ENCODE measurements around the gene PARD3. TPM values are rescaled to one million over a fixed set of nuclear protein-coding genes. Genes with fewer than 3 reads are reported as not detected.
"Not testable (repeated sequence)": the region's sequence is repeated elsewhere in the genome, so short reads cannot be mapped to it uniquely, and the experiment has no call there.

The PARD3 gene
- total RNA-seq, 1 experiment from 2014 or later: 44.2 TPM

DNA sequence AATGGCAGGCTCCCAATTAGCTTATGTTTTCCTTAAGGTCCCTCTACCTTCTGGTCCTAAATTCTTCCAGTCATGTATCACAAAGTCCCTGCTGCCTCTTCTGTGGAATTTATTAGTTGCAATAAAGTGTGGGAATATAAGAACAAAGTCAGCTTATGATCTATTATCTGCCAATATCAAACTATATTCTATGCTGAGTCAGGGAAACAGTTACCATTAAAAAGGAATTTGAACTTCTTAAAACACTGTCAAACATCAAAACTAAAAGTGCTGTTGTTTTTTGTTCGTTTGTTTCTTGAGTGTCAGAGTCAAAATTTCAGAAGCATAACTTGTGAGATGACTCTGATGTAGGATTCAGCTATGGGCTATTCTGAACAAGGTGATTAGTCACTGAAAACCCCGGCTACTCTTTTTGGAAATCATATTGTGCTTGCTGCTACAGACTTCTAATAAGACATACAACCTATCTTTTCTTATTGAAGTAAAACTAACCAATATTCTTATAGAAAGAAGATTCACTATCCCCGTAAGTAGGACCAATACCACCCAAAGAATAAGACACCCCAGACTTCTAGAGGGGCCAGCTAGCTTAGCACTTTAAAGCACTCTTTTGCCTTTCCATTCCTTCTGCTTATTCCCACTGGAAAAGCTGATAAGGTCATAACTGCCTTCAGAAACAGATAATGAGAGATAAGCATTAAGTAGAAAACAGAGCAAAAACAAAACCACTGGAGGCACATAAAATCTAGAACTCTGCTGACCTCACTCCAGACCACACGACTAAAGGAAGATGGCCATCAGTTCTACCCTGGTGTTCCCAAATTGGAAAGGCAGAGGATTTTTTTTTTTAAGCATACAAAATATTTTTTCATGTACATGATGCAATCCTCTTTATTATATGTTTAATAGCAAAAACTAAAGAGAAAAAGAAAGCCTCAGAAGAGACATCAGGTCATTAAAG is 370.6 kb downstream of the PARD3 start:
- in situ Hi-C loops (cut with HindIII; ENCODE audit: low pct_unique_long_range_greater_than_20kb, low sequenced_read_pairs): no loop called here
- DNase-seq (ENCODE audit: low read depth, low spot score): no peak

DNA sequence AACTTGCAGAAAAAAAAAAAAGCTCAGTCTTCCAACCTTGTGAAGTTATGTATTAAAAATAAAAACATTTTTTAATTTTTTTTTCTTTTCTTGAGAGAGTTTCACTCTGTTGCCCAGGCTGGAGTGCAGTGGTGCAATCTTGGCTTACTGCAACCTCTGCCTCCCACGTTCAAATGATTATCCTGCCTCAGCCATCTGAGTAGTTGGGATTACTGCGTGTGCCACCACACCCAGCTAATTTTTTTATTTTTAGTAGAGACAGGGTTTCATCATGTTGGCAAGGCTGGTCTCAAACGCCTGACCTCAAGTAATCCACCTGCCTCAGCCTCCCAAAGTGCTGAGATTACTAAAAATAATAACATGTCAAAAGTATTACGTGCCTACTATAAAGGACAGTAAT is 375.7 kb downstream of the PARD3 start:
- DNase-seq (ENCODE audit: low read depth, low spot score); in situ Hi-C loops (cut with HindIII; ENCODE audit: low pct_unique_long_range_greater_than_20kb, low sequenced_read_pairs): not testable (repeated sequence)

DNA sequence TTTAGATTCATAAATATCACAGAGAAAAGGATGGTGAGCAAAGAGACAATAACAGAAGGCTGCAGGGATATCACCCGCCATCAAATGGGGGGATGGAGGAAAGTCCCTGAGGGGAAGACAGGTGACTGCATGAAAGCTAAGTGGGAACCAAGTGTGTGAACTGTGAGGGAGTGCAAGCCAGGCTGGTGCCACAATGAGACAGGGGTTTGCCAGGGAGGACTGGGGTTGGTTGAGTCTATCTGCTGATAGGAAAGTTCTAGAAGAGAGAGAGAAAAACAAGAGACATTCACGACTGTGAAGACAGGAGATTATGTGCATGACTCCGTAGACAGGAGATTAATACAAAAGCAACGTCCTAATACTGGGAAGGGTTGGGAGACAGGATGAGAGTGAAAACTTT is 376.4 kb downstream of the PARD3 start:
- no peak for DNase-seq (ENCODE audit: low read depth, low spot score)

DNA sequence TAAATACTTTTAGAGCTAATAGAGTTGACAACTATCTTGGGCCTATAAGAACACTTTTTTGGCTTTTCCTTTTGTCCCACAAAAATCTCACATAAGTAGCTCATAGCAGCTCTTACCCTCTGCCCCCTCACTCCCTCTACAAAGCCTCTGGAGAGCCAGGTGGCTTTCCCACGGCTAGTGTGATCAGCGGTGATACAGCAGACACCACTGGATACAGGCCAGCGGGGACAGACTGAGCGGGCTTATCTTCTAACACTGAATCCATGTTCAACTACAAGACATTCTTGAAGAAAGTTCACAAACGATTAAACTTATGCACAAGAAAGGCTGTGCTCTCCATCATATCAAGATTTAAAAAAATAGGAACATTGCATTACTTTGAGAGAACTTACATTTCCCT is 377.2 kb downstream of the PARD3 start:
- DNase-seq (ENCODE audit: low read depth, low spot score): no peak
- in situ Hi-C loops (cut with HindIII; ENCODE audit: low pct_unique_long_range_greater_than_20kb, low sequenced_read_pairs): no loop called here

More for the DNA sequence above, 376.4 kb downstream of the PARD3 start:
- in situ Hi-C loops (cut with HindIII; ENCODE audit: low pct_unique_long_range_greater_than_20kb, low sequenced_read_pairs): no loop called here

DNA sequence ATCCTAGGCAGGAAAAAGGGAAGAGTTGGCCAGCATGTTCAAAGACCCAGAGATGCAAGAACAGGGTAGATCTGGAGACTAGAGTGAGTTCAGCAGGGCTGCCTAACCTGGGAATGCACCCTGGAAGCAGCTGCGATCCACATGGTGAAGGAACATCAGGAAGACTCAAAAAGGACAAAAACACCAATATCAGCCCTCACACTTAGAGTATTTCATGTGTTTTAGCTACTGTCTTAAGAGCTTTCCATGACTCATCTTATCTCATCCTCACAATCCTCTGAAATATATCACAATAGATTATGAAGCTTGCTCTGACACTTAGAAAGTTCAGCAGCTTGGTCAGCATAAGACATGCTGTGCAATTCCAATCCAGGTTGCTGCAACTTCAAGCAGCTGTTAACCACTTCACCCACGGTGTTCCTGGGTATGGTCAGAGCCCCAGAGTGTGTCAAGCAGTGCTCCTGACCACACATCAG is 380.9 kb downstream of the PARD3 start:
- in situ Hi-C loops (cut with HindIII; ENCODE audit: low pct_unique_long_range_greater_than_20kb, low sequenced_read_pairs): no loop called here
- DNase-seq (ENCODE audit: low read depth, low spot score): no peak

DNA sequence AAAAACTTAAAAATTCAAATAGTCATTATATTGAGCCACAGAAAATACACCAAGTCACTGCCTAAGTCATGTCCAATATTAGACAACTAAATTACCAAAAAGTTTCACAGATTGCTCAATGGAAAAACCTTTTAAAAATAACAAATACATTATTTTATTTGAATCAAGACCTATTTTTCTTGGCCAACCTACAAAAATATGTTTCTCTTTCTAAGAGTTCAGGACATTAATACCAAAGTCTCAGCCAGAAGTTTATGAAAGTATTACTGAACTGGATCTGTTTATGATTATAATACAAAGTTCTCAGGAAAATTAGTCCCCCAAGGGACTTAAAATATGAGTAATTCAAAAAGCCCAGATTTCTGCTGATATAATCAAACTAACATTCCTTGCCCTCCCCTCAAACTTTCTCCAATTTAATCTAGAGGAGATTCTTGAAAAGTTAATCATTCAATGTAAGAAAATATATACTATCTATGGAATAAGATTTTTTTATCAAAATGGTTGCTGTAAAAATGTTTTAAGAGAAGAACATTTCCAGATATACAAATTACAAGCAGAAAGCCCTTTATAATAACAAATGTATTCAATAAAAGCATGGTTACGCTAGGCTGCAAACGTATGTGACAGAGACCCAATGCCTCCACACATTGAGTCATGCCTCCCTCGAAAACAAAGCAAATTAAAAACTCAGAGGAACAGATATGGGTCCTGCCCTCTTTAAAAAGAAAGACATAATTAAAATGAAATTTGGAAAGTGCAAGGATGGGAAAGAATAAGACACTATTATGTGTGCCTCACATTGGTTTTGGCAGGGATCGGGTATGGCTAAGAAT is 381.6 kb downstream of the PARD3 start:
- in situ Hi-C loops (cut with HindIII; ENCODE audit: low pct_unique_long_range_greater_than_20kb, low sequenced_read_pairs): no loop called here
- DNase-seq (ENCODE audit: low read depth, low spot score): no peak

DNA sequence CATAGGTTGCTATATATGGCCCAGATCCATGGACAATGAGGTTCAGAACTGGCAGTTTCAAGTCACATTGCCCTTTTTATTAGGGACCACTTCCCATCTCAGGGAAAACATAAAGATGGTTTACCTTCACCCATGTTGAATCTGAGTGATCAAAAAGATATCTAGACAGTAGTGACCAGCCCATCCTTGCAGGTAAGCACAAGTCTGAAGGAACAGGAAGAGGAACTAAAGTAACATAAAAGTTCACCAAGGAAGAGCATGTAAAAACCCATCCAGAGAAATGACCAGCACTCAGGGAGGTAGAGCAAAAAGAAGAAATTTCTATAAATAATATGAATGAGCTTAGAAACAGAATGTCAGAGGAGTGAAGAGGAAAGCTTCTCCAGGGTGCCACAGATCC is 382.5 kb downstream of the PARD3 start:
- no peak for DNase-seq (ENCODE audit: low read depth, low spot score)
- in situ Hi-C loops (cut with HindIII; ENCODE audit: low pct_unique_long_range_greater_than_20kb, low sequenced_read_pairs): no loop called here

DNA sequence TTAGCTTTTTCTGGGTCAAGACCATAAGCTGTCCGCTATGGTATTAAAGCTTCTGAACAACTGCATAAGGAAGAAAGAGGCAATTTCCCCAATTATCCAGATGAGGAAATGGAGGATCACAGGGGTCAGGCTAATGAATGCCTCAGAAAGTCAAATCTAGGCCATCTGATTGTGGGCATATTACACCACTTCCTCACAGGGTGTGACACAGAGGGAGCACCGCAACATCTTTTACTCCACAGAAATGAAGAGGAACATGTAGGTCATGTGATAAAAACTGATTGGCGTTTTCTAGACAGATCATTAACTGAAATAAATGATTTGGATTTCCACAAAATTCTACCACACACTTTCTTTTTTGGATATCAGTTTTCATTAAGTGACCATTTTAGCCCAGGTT is 384.4 kb downstream of the PARD3 start:
- in situ Hi-C loops (cut with HindIII; ENCODE audit: low pct_unique_long_range_greater_than_20kb, low sequenced_read_pairs): no loop called here
- DNase-seq (ENCODE audit: low read depth, low spot score): no peak

DNA sequence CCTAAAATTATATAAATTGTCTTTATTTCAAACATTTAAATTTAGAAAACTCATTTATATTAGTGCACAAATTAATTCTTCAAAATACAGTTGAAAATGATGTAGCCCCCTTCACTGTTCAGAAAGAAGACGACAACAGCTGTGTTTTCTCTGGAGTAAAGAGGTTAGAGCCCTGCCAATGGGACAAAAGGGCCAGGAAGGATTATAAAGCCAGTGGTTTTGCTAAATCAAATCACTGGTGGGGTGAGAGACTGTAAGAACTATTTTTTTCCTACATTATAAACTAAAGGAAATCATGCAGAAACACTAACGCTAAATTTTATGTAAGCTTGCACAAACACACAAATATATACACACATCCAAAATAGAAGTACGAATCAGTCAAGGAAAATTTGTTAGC is 386.6 kb downstream of the PARD3 start:
- in situ Hi-C loops (cut with HindIII; ENCODE audit: low pct_unique_long_range_greater_than_20kb, low sequenced_read_pairs): no loop called here
- no peak for DNase-seq (ENCODE audit: low read depth, low spot score)

DNA sequence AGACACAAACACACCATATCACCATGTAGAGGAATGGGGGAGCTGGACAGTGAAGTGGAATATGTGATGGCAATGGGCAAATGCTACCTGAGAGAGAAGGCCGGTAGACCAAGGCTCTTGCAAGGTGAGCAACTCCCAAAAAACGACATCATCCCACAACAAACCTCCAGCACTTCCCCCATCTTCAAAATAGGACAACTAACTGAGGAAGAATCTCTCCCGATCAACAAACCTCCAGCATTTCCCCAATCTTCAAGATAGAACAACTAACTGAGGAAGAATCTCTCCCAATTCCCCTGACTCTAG is 387.2 kb downstream of the PARD3 start:
- no peak for DNase-seq (ENCODE audit: low read depth, low spot score)
- in situ Hi-C loops (cut with HindIII; ENCODE audit: low pct_unique_long_range_greater_than_20kb, low sequenced_read_pairs): no loop called here

DNA sequence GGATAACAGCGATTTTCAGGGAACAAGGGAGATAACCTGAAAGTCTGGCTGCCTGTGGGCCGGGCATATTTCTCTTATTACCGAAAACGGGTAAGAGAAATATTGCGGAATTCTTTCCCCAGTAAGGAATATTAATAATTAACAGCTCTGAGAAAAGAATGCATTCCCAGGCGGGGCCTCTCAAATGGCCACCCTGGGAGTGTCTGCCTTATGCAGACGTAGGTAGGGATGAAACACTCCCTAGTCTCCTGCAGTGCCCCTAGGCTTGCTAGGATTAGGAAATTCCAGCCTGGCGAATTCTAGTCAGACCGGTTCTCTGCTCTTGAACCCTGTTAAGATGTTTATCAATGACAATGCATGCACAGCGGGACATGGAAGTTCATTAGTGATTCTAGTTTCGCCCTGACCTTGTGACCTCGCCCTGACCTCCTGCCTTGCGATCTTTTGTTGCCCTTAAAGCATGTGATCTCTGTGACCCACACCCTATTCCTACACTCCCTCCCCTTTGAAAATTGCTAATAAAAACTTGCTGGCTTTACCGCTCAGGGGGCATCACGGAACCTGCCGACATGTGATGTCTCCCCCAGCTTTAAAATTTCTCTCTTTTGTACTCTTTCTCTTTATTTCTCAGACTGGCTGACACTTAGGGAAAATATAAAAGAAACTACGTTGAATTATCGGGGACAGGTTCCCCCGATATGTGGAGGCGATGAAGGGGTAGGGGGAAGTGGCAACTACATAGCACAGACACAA is 387.8 kb downstream of the PARD3 start:
- DNase-seq (ENCODE audit: low read depth, low spot score); in situ Hi-C loops (cut with HindIII; ENCODE audit: low pct_unique_long_range_greater_than_20kb, low sequenced_read_pairs): not testable (repeated sequence)

DNA sequence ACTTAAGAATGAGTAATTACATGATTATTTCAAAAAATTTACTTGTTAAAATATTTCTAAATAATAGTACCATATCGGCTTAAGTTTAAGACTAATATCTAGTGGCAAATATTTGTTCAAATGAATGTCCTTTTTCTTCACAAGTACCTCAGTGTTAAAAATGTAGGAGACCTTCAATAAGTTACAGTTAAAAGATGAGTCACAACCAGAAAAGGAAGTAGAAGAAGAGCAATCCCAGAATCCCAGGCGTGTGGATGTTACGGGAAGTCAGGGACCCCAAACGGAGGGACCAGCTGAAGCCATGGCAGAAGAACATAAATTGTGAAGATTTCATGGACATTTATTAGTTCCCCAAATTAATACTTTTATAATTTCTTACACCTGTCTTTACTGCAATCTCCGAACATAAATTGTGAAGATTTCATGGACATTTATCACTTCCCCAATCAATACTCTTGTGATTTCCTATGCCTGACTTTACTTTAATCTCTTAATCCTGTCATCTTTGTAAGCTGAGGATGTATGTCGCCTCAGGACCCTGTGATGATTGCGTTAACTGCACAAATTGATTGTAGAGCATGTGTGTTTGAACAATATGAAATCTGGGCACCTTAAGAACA is 388.4 kb downstream of the PARD3 start:
- DNase-seq (ENCODE audit: low read depth, low spot score); in situ Hi-C loops (cut with HindIII; ENCODE audit: low pct_unique_long_range_greater_than_20kb, low sequenced_read_pairs): not testable (repeated sequence)

DNA sequence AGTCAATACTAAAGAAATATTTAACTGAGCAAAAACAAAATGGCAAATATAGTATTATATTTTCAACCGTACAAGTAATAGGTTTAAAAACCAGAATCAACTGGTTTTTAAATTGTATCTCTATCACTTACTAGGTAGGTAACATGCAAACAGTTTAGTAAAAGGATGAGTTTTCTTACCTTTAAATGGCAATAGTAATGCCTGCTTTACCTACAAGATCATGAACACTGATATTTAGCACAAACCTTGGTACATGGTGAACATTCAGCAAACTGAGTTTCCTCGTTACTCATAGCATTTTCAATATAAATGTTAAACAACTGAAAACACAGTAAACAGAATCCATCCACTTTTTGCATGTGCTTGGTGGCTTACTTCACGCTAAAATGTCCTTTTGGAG is 389.1 kb downstream of the PARD3 start:
- DNase-seq (ENCODE audit: low read depth, low spot score): no peak
- in situ Hi-C loops (cut with HindIII; ENCODE audit: low pct_unique_long_range_greater_than_20kb, low sequenced_read_pairs): no loop called here

DNA sequence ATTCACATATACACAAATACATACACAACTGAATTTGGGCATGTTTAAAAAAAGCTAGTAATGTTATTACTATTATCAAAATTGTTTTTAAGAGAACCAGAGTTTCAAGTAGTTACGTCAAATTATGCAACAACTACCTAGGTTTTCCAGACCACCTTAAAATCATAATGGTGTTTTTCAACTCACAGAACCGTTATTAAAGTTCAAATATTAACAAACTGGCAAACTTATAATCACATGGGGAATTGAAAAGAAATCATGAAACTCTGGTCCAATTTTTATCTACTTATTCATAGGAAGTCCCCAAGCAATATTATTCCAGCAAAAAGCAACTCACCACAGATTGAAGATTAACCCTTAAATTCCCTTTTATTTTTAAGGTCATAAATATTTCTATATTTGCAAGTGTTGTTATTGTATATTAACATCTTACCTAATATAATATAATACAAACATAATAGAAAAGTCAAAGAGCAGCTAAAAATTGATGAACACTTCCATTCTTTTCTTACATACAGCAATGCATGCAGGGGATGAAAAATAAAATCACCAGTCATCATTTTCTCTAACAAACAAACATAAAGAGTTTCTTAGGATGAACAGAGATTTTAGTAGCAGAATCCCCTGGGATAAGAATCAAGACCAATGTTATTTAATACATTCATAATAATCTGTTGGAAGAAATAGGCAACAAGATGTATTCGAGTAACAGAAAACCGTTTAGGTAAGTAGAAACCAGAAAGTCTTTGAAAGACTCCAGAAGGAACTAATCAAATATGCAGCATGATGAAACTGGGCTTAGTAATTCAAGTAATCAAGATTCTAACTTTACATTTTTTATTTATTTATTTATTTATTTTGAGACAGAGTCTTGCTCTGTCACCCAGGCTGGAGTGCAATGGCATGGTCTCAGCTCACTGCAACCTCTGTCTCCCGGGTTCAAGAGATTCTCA is 391.1 kb downstream of the PARD3 start:
- in situ Hi-C loops (cut with HindIII; ENCODE audit: low pct_unique_long_range_greater_than_20kb, low sequenced_read_pairs): no loop called here
- DNase-seq (ENCODE audit: low read depth, low spot score): no peak

DNA sequence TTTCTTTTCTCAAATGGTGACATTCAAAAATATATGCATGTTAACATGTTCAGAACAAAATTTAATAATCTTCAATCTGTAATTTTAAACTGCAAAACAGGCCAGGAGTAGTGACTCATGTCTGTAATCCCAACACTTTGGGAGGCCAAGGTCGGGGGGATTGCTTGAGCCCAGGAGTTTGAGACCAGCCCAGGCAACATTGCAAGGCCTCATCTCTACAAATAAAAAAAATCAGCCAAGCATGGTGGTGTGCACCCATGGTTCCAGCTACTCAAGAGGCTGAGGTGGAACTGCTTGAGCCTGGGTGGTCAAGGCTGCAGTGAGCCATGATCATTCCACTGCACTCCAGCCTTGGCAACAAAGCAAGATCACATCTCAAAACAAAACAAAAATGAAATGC is 394.3 kb downstream of the PARD3 start:
- DNase-seq (ENCODE audit: low read depth, low spot score): no peak
- in situ Hi-C loops (cut with HindIII; ENCODE audit: low pct_unique_long_range_greater_than_20kb, low sequenced_read_pairs): no loop called here

DNA sequence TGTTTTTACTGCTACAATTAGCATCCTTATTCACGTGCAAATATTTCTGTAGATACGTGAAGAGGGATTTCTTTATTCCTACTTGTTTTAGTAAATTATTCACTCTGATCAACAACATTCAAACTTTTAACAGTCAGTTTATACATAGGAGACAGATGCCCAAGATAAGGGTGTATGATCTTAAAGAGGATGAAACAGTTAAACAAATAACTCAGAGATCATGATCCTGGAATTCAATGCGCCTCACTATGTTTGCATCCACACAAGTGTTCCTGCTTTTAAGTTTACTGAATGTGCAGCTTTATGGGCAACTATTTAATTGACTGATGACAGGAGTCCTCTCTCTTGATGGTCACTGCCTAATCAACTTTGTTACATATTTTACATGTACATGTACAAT is 394.8 kb downstream of the PARD3 start:
- in situ Hi-C loops (cut with HindIII; ENCODE audit: low pct_unique_long_range_greater_than_20kb, low sequenced_read_pairs): no loop called here
- DNase-seq (ENCODE audit: low read depth, low spot score): no peak

DNA sequence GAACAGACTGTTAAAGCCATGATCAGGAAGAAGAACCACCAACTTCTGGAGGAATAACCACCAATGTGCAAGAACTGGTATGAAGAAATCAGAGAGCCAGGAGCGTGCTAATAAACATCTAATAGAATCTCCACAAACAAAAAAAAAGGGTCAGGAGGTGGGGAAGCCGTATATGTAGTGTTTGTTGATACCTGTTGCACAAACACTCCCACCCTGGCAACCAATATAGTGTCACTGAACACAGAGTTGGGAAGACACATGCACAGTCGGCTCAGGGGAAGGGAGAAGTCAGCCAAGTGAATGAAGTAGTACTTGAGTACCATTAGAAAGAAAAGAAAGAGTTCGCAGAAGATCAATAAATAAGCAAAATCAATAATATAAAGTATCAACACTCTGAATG is 400.1 kb downstream of the PARD3 start:
- in situ Hi-C loops (cut with HindIII; ENCODE audit: low pct_unique_long_range_greater_than_20kb, low sequenced_read_pairs): no loop called here
- no peak for DNase-seq (ENCODE audit: low read depth, low spot score)
